GM21381 (cell line): ENCODE data around the gene SYNE4.
"Not testable (repeated sequence)": the region's sequence is repeated elsewhere in the genome, so short reads cannot be mapped to it uniquely, and the experiment has no call there.

Experiments used
- ATAC-seq: cut with Tn5 transposase; IDR thresholded peaks from one replicate; pipeline ENCODE4 v1.9.1; 2021; ENCODE audit warnings: mild to moderate bottlenecking, moderate library complexity; ENCODE audit not compliant: unreplicated experiment

Gene SYNE4

DNA sequence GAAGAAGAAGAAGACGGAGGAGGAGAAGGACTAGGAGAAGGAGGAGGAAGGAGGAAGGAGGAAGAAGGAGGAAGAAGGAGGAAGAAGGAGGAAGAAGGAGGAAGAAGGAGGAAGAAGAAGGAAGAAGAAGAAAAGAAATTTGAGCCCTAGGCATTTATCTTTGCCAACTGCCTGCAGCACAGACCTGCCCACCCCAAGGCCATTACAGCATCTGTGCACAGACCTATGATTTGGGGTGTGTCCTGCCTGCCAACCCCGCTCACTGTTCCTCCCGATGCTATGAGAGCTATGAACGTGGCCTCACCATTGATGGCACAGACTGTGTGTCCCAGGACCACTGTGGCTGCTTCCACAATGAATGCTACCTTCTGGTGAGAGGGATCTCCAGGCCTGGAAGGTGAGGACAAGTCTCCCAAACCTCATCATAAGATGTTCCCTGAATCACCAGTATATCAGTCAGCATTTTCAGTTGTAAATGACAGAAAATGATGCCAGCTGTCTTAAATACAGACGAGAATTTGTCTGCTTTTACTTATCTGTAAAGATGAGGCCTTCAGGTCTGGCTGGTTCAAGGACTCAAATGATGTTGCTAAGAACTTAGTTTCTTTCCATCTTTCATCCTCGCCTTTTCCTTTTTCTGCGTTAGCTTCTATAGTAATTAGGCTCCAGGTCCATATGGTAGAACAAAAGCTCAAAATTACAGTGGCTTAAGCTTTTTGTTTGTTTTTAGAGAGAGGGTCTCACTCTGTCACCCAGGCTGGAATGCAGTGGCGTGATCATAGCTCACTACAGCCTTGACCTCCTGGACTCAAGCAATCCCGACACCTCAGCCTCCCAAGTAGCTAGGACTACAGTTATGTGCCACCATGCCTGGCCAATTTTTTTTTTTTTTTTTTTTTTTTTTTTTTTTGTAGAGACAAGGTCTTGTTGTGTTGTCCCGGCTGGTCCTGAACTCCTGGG, 17.6 kb downstream of the SYNE4 start:
- no peak for ATAC-seq

DNA sequence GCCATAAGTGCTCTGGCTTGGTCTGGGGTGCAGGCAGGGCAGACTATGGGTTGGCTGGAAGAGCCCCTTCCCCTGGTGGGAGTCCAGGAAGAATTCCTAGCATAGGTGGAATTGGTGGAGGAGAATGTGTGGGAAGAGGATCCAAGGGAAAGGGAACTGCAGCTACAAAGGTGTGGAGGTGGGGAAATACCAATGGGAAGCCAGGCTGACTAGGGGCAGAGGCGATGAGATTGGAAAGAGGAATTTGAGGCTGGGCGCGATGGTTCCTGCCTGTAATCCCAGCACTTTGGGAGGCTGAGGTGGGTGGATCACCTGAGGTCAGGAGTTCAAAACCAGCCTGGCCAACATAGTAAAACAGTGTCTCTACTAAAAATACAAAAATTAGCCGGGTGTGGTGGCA, 18.5 kb downstream of the SYNE4 start:
- ATAC-seq, result no peak

DNA sequence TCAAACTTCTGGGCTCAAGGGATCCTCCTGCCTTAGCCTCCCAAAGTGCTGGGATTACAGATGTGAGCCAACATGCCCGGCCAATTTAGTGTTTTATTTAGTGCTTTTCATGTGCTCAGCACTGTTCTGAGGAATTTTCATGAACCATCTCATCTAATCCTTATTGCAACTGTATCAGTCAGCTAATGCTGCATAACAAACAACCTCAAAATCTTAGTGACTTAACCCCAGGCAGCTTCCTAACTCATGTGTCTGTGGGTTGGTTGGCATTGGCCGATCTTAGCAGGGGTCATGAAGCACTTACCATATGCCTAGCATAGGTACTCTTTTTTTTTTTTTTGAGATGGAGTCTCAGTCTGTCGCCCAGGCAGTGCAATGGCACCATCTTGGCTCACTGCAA, 19.8 kb downstream of the SYNE4 start:
- ATAC-seq, result no peak

DNA sequence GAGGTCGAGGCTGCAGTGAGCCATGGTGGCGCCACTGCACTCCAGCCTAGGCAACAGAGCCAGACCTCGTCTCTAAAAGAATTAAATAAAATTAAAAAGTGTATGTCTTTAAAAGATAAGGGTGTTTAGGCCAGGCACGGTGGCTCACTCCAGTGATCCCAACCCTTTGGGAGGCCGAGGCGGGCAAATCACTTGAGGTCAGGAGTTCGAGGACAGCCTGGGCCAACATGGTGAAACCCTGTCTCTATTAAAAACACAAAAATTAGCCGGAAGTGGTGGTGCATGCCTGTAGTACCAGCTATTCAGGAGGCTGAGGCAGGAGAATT, 21.1 kb downstream of the SYNE4 start:
- ATAC-seq, result no peak

DNA sequence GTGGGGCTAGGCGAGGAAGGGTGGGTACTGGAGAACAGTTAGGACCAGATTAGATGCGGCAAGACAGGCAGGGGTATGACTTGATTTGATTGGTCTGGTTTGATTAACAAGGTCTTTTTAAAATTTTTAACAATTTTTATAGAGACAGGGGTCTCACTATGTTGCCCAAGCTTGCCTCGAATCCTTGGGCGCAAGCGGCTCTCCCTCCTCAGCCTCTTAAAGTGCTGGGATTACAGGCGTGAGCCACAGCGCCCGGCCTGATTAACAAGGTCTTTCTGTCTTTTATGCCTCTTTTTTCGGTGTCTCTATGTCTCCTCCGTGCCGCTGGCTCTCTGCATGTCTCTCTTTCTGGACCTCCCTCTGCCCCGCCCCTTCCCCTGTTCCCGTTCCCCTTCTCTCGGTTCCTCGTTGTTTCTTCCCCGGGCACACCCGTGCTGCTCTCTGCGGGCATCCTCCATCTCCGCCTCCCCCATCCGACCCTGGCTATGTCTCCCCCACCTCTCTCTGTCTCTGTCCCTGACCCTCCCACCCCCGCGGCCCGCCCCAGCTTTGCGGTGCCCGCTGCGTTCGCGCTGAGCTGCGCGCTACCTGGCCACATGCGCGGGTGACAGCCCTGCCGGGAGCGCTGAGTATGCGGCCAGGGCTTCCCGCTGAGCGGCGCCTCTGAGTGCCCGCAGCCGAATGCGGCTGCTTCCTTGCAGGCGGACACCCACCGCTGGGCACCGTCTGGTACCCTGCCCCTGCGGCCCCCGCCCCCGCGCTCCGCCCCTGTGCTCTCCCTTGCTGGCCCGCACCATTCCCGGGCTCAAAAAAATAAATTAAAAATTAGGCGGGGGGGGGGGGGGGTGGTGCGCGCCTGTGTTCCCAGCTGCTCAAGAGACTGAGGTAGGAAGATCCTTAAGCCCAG, 21.7 kb downstream of the SYNE4 start:
- ATAC-seq, result no peak

DNA sequence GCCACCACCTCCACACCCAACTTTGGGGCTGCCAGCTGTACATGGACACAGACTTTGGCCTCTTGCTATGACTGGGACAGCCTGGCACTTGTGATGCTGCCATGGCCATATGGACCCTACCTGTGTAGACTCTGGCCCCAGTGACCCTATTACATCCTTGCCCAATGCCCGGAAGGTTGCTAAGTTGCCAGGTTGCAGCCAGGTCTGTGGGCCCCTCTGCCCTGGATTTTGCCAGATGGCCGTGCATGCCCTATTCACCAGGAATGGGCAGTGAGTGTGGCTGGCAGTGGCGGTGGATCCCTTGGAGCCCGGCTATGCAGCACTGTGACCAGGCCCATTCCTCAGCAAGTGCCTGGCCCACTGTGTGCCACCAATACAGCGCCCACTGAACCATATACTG, 22.5 kb downstream of the SYNE4 start:
- no peak for ATAC-seq

DNA sequence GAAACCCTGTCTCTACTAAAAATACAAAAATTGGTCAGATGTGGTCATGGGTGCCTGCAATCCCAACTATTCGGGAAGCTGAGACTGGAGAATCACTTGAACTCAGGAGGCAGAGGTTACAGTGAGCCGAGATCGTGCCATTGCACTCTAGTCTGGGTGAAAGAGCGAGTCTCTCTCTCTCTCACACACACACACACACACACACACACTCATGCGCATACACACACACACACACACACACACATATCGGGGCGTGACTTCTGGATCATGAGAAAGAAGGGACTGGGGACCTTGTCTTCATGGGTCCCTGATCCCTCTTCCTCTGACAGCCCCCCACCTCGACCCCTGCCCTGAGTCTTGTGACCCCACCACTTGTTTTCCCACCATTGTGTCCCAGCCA, 25.4 kb downstream of the SYNE4 start:
- no peak for ATAC-seq

DNA sequence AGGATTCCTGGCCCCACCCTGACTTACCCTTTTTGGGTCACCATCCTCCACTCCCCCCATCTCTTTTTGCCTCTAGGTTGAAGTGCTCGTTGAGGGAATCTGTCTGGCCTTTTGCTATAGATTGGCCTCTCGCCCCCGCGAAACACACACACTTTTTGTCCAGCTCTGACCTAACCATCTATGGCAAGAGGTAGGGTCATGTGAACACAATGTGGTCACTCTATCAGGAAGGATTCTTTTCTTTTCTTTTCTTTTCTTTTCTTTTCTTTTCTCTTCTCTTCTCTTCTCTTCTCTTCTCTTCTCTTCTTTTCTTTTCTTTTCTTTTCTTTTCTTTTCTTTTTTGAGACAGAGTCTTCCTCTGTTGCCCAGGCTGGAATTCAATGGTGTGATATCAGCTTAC, 27.6 kb downstream of the SYNE4 start:
- not testable (repeated sequence) for ATAC-seq

DNA sequence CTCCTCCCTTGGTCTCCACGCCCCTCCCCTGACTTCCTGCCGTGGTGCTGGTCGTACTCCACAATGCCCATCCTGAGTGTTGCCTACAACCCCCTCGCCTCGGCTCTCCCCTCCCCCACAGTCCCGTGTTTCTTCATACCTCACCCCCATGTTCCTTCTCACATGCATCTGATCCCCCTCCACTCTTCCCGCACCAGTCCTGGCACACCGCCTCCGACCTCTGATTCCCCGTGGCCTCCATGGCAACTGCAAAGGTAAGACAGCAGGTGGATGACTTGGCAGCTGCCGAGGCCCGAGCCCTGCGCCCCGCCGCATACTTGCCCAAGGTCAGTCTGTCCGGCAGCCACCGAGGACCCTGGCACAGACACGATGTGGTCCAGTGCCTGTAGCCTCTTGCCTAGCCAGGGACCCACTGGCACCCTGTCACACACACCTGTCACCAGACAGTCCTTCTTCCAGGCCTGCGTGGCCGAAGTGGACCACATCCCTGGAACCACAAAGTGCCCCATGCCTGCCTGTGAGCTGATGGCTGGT, 29.7 kb downstream of the SYNE4 start:
- ATAC-seq, result no peak

DNA sequence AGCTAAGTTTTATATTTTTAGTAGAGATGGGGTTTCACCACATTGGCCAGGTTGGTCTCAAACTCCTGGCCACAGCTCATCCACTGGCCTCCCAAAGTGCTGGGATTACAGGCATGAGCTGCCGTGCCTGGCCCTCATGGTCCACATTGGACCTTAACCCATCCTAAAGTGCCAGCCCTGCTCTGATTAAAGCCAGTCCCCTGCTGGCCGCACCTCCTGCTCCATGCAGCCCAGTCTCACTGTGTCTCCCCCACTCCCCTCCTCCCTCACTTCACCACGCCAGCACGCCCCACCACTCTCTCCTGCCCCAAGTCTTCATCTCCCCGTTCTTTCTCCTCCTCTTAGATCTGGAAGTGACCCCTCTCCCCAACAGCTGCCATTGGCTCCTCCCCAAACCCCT, 30.3 kb downstream of the SYNE4 start:
- no peak for ATAC-seq

DNA sequence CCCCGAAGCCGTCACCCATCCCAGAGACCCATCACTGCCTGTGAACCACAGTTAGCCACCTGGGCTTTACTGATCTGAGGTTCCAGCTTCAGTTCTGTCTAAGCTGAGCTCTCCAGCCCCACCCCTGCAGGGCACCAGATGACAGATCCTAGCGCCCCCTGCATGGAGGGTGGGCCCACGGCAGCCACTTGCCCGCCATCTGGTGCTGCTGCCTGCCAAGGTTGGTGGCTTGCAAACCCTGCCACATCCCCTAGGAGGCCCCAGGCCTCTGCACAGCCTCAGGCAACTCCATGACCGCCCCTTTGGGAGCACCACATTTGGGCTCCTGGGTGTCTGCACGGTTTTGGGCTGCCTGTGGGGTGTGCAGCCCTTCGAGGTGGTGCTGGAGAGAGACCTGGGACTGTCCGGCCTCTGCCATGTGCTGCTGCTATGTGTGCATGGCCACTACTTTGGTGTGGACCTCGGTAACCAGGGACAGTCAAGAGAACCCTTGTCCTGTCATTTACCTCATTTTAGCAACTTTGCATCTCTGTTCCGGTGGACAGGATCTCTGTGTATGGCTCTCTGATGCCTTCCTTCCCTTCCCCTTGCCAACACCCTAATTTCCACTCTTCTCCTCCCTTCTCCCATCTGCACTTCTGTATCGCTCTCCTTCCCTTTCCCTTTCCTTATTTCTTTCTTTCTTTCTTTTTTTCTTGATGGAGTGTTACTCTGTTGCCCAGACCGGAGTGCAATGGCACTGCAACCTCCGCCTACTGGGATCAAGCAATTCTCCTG, 31.0 kb downstream of the SYNE4 start:
- no peak for ATAC-seq

DNA sequence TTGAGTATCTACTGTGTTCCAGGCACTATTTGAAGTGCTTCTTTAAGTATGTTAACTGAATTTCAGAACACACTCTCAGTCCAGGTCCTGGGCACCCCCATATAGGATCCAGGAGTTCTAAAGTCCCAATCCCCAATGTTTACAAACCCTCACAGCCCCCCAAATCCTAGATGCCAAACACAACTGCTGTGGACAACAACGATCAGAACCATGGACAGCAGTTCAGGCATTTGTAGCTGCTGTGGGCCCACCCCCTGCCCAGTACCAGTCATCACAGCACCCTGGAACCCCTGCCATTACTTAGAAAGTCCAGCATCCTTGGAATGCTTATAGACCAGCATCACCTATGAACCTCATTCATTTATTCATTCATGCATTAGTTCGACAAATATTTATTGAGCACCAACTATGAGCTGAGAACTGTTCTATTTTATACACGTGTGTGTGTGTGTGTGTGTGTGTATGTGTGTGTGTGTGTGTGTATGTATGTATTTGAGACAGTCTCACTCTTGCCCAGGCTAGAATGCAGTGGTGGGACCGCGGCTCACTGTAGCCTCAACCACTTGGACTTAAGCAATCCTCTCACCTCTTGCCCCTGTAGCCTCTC, 32.9 kb downstream of the SYNE4 start:
- ATAC-seq, result no peak

DNA sequence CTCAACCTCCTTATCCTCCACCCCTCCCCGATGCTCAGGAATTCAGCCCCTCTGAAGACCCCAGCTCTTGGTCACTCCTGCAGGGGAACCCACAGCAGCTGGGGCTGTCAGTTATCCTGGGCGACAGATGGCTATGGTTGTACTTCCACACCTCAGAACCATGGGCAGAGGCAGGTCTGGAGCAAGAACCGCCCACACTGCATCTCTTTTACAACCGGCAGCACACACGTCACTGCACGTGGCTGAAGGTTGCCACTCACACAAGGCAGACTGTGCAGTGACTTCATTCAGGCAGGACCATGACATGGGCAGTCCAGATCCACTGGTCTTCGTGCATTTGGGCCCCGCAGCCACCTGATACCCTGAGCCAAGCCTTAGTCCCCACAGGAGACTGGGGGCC, 35.1 kb downstream of the SYNE4 start:
- ATAC-seq, result no peak

DNA sequence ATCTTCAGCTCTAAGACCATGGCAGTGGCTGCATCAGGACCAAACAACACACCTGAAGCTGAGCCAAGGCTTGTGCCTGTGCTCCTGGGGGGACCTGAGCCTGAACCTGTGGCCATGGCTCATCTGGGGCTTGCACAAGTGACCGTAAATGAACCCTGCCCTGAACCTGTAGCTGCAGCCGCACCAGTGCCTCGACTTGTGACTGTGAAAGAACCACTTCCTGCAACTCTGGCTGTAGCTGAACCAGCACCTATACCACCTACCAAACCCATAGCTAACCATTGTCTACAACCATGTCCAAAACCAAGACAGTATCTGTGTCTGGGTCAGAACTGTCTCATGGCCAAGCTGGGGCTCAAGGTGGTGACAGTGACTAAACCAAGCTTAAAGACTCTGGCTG, 41.8 kb downstream of the SYNE4 start:
- no peak for ATAC-seq

DNA sequence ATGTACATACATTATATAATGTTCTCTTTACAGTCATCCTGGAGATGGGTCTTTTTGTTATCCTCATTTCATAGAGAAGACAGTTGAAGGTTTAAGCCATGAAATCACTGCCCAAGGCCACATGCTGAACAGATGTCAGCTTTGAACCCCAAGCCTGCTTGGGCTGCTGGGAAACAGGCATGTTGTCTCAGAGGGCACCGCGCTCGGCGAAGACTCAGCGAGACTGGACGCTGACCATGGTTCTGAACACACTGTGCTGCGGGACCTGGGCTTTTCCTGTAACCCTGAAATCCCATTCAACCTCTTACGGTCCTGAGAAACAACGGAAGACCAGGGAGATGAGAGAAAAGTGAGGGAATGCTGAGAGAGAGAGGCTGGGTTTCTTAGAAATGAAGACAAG, 45.1 kb downstream of the SYNE4 start:
- no peak for ATAC-seq

DNA sequence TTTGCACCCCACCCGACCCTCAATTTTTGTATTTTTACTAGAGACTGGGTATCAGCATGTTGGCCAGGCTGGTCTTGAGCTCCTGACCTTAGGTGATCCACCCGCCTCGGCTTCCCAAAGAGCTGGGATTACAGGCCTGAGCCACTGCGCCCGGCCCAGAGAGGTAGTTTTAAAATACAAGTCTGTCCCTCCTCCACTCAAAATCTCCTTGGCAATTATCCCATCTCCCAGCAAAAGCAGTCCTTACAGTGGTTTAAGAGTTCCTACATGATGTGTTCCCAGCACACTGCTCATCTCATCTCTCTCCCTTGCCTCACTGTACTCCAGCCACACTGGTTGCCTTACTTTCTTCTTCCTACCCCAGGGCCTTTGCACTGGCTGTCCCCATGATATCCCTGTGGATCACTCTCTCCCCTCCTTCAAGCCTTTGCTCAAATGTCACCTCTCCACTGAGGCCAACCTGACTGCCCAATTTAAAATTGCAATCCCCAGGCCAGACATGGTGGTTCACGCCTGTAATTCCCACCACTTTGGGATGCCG, 48.1 kb downstream of the SYNE4 start:
- no peak for ATAC-seq

DNA sequence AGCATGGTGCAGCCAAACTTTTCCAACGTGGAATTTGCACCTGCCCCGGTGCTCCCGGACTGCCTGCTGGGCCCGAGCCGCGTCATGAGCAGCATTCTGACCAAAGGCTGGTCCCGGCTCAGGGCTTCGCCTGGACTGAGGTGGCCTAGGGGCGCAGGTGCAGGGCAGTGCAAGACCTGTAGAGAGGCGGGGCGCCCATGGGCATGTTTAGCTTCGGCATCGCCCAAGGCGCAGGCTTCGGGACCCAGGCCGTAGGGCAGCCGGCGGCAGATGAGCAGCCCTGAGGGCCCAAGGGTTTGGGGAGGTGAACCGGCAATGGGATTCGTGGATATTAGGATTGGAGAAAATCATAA, 48.7 kb downstream of the SYNE4 start:
- no peak for ATAC-seq

DNA sequence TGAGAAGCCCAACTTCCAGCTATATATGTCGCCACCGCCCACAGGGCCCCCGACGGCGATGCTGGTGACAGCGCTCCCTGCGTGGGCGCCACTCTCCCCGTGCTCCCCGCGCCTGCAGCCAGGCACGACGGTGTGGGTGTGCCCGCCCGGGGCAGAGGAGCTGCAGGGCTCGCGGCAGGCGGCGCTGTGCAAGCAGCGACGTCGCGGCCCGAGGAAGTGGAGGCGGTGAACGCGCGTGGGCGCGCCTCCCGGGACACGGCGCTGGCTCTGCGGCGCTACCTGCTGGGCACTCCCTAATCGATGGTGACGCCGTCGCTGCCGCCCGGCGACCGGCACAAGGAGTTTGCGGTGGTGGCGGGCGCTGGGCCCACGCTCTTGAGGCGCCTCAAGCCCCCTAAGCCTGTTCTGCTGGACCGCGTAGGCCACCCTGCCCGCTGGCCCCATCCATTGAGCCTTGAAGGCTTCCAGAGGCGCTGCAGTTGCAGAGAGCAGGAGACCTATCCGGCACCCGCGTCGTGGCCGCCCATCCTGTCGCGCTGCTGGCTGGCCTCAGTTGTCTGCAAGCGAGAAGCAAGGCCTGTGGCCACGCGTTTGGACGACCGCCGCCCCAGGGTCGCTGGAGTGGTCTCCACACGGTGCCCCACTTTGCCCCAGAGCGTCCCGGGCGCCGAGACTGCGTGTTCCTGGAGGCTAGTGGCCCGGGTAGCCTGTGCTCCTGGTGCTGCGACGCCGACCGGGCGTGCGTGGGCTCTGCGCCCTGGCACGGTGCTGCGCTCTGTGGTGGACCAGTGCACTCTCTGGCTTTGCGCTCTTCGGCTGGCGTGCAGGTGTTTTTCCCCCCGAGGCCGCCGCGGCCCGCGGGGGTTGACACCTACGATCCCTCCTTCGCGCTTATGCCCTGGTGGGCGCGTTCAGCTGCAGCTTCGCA, 49.3 kb downstream of the SYNE4 start:
- ATAC-seq, result no peak

DNA sequence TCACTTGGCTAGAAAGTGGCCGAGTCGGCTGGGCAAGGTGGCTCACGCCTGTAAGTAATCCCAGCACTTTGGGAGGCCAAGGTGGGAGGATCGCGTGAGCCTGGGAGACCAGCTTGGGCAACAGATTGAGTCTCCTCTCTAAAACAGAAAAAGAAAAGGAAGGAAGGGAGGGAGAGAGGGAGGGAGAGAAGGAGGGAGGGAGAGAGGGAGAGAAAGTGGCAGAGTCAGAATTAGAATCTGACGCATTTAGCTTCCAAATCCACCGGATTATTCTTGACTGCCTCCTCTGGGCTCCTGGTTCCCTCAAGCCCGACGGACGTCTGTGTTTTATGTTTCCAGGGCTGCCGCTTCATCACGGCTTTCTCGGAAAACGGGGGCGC, 50.0 kb downstream of the SYNE4 start:
- ATAC-seq, result no peak
